ENCODE results near the gene FECH. TPM values are rescaled to one million over a fixed set of nuclear protein-coding genes. Genes with fewer than 3 reads are reported as not detected.

The FECH gene
- total and polyA plus RNA-seq, 9 of the 15 experiments (the other 6 are each of a cell fraction or from before 2014, with no cell fraction given) = 19.8 to 170 (median 56.8) TPM

- no peak for TF ChIP-seq THRA (IDR thresholded peaks at IDR 0.05)
- TF ChIP-seq CBFB (CRISPR knock-in tag; IDR thresholded peaks at IDR 0.05) = no peak
- TF ChIP-seq RBM14 (IDR thresholded peaks at IDR 0.05; ENCODE audit: borderline replicate concordance, insufficient read depth, low read depth, low read length) = no peak
- no peak for TF ChIP-seq RBM15 (IDR thresholded peaks at IDR 0.05; ENCODE audit: insufficient read depth, low read length)
- TF ChIP-seq UBTF (IDR thresholded peaks at IDR 0.05; ENCODE audit: borderline replicate concordance in 1 of 2, low read depth in 2 of 2, low read length in 2 of 2) = no peak
- TF ChIP-seq SRSF1 (IDR thresholded peaks at IDR 0.05; ENCODE audit: low read depth, low read length) = no peak
- no peak for TF ChIP-seq HEY1 (CRISPR knock-in tag; IDR thresholded peaks at IDR 0.05; ENCODE audit: borderline replicate concordance)
- no peak for TF ChIP-seq KAT2B (IDR thresholded peaks at IDR 0.05; ENCODE audit: low read depth, low read length)
- TF ChIP-seq PHF8 (IDR thresholded peaks at IDR 0.05; ENCODE audit: borderline replicate concordance, low read length) = peak; percentile 20; the same call in 1 of the 2 replicates
- no peak for TF ChIP-seq PCBP2 (IDR thresholded peaks at IDR 0.05; ENCODE audit: low read depth, low read length, poor library complexity, severe bottlenecking)
- TF ChIP-seq SIRT6 (IDR thresholded peaks at IDR 0.05; ENCODE audit: low read depth, low read length) = no peak
- no peak for TF ChIP-seq TCFL5 (CRISPR knock-in tag; conservative IDR thresholded peaks at IDR 0.05)
- peak in 1 of 2 experiments; percentile 79; a peak in 2 of 4 replicates for TF ChIP-seq HDAC1 (IDR thresholded peaks at IDR 0.05)
- no peak for TF ChIP-seq NCOA6 (IDR thresholded peaks at IDR 0.05)
- TF ChIP-seq SIN3B (IDR thresholded peaks at IDR 0.05; ENCODE audit: low read depth) = no peak
- no peak for TF ChIP-seq SMC3 (conservative IDR thresholded peaks at IDR 0.05; ENCODE audit: insufficient read depth, low read depth, low read length)
- peak; percentile 26 for TF ChIP-seq RBBP5 (IDR thresholded peaks at IDR 0.05; ENCODE audit: borderline replicate concordance, insufficient read depth, low read length, poor library complexity, severe bottlenecking)
- peak; percentile 34; the same call in 1 of the 2 replicates for TF ChIP-seq TFAP4 (CRISPR knock-in tag; IDR thresholded peaks at IDR 0.05; ENCODE audit: borderline replicate concordance)
- TF ChIP-seq MXI1 (IDR thresholded peaks at IDR 0.05; ENCODE audit: low read depth, low read length) = no peak; the same call in 1 of the 2 replicates
- TF ChIP-seq KAT8 (IDR thresholded peaks at IDR 0.05; ENCODE audit: low read depth) = no peak
- TF ChIP-seq NUFIP1 (IDR thresholded peaks at IDR 0.05; ENCODE audit: partially characterized antibody) = peak; percentile 70
- TF ChIP-seq EWSR1 (IDR thresholded peaks at IDR 0.05; ENCODE audit: borderline replicate concordance, low read depth, partially characterized antibody) = no peak
- TF ChIP-seq EZH2 (IDR thresholded peaks at IDR 0.05; ENCODE audit: borderline replicate concordance, low read depth, low read length) = no peak
- TF ChIP-seq SLC30A9 (CRISPR knock-in tag; IDR thresholded peaks at IDR 0.05) = no peak
- 0 out of 2 replicates have a peak, but pooled peaks have one; percentile 65 for TF ChIP-seq HDAC2 (IDR thresholded peaks at IDR 0.05)
Measured at GRCh38 chr18:57583297-57583835, 3.1 kb downstream of the FECH start (continued).
